K562 (cell line): ENCODE data around the gene RNF181. TPM values are rescaled to one million over a fixed set of nuclear protein-coding genes. Genes with fewer than 3 reads are reported as not detected.

ENCODE experiments used
- ATF7 ChIP-seq: fragments of 450-650 bp; IDR thresholded peaks from 2 replicates; pipeline ENCODE4 v1.7.1; 2014; ENCODE audit warnings: mild to moderate bottlenecking, moderate library complexity
- CREM ChIP-seq: IDR thresholded peaks from 2 replicates; pipeline ENCODE4 v1.6.1; 2014; ENCODE audit warnings: antibody characterized with exemption, low read depth
- ERF ChIP-seq: fragments of 450-650 bp; formaldehyde crosslinking; IDR thresholded peaks from 2 replicates; pipeline ENCODE4 v1.4.0; 2020; ENCODE audit warnings: mild to moderate bottlenecking, mixed read lengths
- ESRRA ChIP-seq: fragments of 450-650 bp; IDR thresholded peaks from 2 replicates; pipeline ENCODE4 v1.6.1; 2014; ENCODE audit warnings: low read depth, mild to moderate bottlenecking, moderate library complexity, borderline replicate concordance
- FUS ChIP-seq: fragments of 200-400 bp; formaldehyde crosslinking; optimal IDR thresholded peaks from 2 replicates; pipeline ENCODE3; 2017; ENCODE audit warnings: low read depth, low read length
- GABPA ChIP-seq: fragments of 200-800 bp; sonication (Bioruptor generic); conservative IDR thresholded peaks from 2 replicates; pipeline ENCODE4 v1.6.1; 2016; ENCODE audit warnings: low read depth, missing genetic modification characterization, missing compliant biosample characterization
- KLF1 ChIP-seq: fragments of 450-650 bp; IDR thresholded peaks from 2 replicates; pipeline ENCODE4 v1.6.1; 2016; ENCODE audit warnings: missing genetic modification characterization, missing compliant biosample characterization
- KLF13 ChIP-seq: fragments of 450-650 bp; IDR thresholded peaks from 2 replicates; pipeline ENCODE4 v1.6.1; 2016; ENCODE audit warnings: missing genetic modification characterization, low read depth, mild to moderate bottlenecking, missing compliant biosample characterization, moderate library complexity, borderline replicate concordance
- MXI1 ChIP-seq: IDR thresholded peaks from 2 replicates; pipeline ENCODE4 v1.6.1; 2011; ENCODE audit warnings: low read depth, mild to moderate bottlenecking, improper control_type of control experiment, low read length
- THRAP3 ChIP-seq: fragments of 450-650 bp; IDR thresholded peaks from 2 replicates; pipeline ENCODE4 v1.6.1; 2016; ENCODE audit warnings: mild to moderate bottlenecking, inconsistent platforms, borderline replicate concordance
- YY1 ChIP-seq, 3 experiments: IDR thresholded peaks; 2 replicates each; pipeline ENCODE4 v1.6.1; 2011; ENCODE audit warnings: low read length in 2 of 3, mild to moderate bottlenecking in 2 of 3, moderate library complexity in 2 of 3, borderline replicate concordance in 1 of 3, control low read depth in 1 of 3, low read depth in 1 of 3; ENCODE audit not compliant: insufficient read depth in 3 of 3, insufficient replicate concordance in 2 of 3, control insufficient read depth in 1 of 3, insufficient read length in 1 of 3; ENCODE audit errors: extremely low read depth in 1 of 3
- ZBTB7A ChIP-seq: IDR thresholded peaks from 2 replicates; pipeline ENCODE4 v1.6.1; 2011; ENCODE audit warnings: low read depth, mild to moderate bottlenecking, low read length, moderate library complexity, borderline replicate concordance; ENCODE audit not compliant: control insufficient read depth
- ZHX1 ChIP-seq: fragments of 150-350 bp; conservative IDR thresholded peaks from 2 replicates; pipeline ENCODE4 v1.6.1; 2014; ENCODE audit warnings: low read length
- ZNF668 ChIP-seq: fragments of 250-450 bp; sonication (Bioruptor Pico); IDR thresholded peaks from 2 replicates; pipeline ENCODE4 v1.8.0; 2022; ENCODE audit warnings: mild to moderate bottlenecking, inconsistent platforms
- polyA plus RNA-seq, 8 experiments: library from polyadenylated mRNA; depleted of rRNA in 4 of 8; stranded (reverse) in 5 of 8; unstranded in 3 of 8; fragments of >200 nt; fragmentation: Nextera tagmentation in 2 of 8; fragmentation: Illumina TruSeq in 1 of 8; extraction: Ambion mirVana in 2 of 8; extraction: Trizol in 1 of 8; gene quantifications; 2 replicates each; pipeline versions ENCODE4 v1.2.1 to v1.2.3, GENCODE V29; 2011 to 2014; ENCODE audit warnings: inconsistent platforms in 1 of 8, missing spikeins in 1 of 8
- total RNA-seq, 7 experiments: library from RNA; depleted of rRNA in 6 of 7; stranded (reverse); fragments of >200 nt in 6 of 7; fragmentation: Illumina TruSeq in 2 of 7; extraction: Trizol in 2 of 7; gene quantifications; 2 replicates each; pipeline versions ENCODE4 v1.2.1 to v1.2.3, GENCODE V29; 2011 to 2021; ENCODE audit warnings: low replicate concordance in 1 of 7
- TF ChIP-seq, protein P1 (sequence below), 2 experiments: IDR thresholded peaks; 2 replicates each; pipeline ENCODE4 v1.6.1; 2012; ENCODE audit warnings: improper control_type of control experiment in 2 of 2, low read depth in 2 of 2, low read length in 2 of 2, borderline replicate concordance in 1 of 2
- TF ChIP-seq, protein P2 (sequence below): IDR thresholded peaks from 2 replicates; pipeline ENCODE4 v1.6.1; 2016; ENCODE audit warnings: missing genetic modification characterization, missing compliant biosample characterization
- TF ChIP-seq, protein P3 (sequence below), 2 experiments: IDR thresholded peaks; 2 replicates each; pipeline ENCODE4 v1.6.1; 2011; ENCODE audit warnings: borderline replicate concordance in 1 of 2, control low read depth in 1 of 2, low read depth in 1 of 2, low read length in 1 of 2, mild to moderate bottlenecking in 1 of 2, mixed read lengths in 1 of 2, moderate library complexity in 1 of 2; ENCODE audit not compliant: insufficient read depth in 1 of 2, insufficient read length in 1 of 2, poor library complexity in 1 of 2, severe bottlenecking in 1 of 2; ENCODE audit errors: extremely low read depth in 1 of 2

Gene RNF181
- total and polyA plus RNA-seq, 9 of the 15 experiments (the other 6 are each of a cell fraction or from before 2014, with no cell fraction given) = 139 to 492 (median 253) TPM

- TF ChIP-seq, protein P1, sequence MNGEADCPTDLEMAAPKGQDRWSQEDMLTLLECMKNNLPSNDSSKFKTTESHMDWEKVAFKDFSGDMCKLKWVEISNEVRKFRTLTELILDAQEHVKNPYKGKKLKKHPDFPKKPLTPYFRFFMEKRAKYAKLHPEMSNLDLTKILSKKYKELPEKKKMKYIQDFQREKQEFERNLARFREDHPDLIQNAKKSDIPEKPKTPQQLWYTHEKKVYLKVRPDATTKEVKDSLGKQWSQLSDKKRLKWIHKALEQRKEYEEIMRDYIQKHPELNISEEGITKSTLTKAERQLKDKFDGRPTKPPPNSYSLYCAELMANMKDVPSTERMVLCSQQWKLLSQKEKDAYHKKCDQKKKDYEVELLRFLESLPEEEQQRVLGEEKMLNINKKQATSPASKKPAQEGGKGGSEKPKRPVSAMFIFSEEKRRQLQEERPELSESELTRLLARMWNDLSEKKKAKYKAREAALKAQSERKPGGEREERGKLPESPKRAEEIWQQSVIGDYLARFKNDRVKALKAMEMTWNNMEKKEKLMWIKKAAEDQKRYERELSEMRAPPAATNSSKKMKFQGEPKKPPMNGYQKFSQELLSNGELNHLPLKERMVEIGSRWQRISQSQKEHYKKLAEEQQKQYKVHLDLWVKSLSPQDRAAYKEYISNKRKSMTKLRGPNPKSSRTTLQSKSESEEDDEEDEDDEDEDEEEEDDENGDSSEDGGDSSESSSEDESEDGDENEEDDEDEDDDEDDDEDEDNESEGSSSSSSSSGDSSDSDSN (IDR thresholded peaks at IDR 0.05; ENCODE audit: borderline replicate concordance in 1 of 2, low read depth in 2 of 2, low read length in 2 of 2) = peak; percentile 33 to 83; a peak in 2 of 4 replicates
- peak; percentile 67; the same call in 1 of the 2 replicates for TF ChIP-seq ZBTB7A
- TF ChIP-seq, protein P2, sequence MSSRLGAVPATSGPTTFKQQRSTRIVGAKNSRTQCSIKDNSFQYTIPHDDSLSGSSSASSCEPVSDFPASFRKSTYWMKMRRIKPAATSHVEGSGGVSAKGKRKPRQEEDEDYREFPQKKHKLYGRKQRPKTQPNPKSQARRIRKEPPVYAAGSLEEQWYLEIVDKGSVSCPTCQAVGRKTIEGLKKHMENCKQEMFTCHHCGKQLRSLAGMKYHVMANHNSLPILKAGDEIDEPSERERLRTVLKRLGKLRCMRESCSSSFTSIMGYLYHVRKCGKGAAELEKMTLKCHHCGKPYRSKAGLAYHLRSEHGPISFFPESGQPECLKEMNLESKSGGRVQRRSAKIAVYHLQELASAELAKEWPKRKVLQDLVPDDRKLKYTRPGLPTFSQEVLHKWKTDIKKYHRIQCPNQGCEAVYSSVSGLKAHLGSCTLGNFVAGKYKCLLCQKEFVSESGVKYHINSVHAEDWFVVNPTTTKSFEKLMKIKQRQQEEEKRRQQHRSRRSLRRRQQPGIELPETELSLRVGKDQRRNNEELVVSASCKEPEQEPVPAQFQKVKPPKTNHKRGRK (tag) = no peak
- TF ChIP-seq ATF7 = peak; percentile 78
- TF ChIP-seq, protein P3, sequence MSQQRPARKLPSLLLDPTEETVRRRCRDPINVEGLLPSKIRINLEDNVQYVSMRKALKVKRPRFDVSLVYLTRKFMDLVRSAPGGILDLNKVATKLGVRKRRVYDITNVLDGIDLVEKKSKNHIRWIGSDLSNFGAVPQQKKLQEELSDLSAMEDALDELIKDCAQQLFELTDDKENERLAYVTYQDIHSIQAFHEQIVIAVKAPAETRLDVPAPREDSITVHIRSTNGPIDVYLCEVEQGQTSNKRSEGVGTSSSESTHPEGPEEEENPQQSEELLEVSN (IDR thresholded peaks at IDR 0.05; ENCODE audit: borderline replicate concordance in 1 of 2, extremely low read depth in 1 of 2, insufficient read depth in 1 of 2, insufficient read length in 1 of 2, low read depth in 1 of 2, low read length in 1 of 2, poor library complexity in 1 of 2, severe bottlenecking in 1 of 2) = peak; percentile 17 to 39
- peak; percentile 95 for TF ChIP-seq CREM
- peak; percentile 97 for TF ChIP-seq KLF13
- 0 out of 2 replicates have a peak, but pooled peaks have one; percentile 60 for TF ChIP-seq ZNF668 (CRISPR knock-in tag)
- TF ChIP-seq GABPA (tag) = peak; percentile 53
- TF ChIP-seq ESRRA = peak; percentile 41; the same call in 1 of the 2 replicates
- TF ChIP-seq ERF (CRISPR knock-in tag) = 0 out of 2 replicates have a peak, but pooled peaks have one; percentile 76
- TF ChIP-seq YY1 (IDR thresholded peaks at IDR 0.05; ENCODE audit: borderline replicate concordance in 1 of 3, control insufficient read depth in 1 of 3, extremely low read depth in 1 of 3, insufficient read depth in 3 of 3, insufficient read length in 1 of 3, insufficient replicate concordance in 2 of 3, low read depth in 1 of 3, low read length in 2 of 3) = peak in 1 of 3 experiments; percentile 32
- TF ChIP-seq FUS = peak; percentile 90
- TF ChIP-seq THRAP3 = no peak
- TF ChIP-seq KLF1 (tag) = 0 out of 2 replicates have a peak, but pooled peaks have one; percentile 55
- no peak for TF ChIP-seq ZHX1
- peak; percentile 93 for TF ChIP-seq MXI1
These were observed 7.1 kb downstream of the RNF181 start, which contains the start of gene TMEM150A (continued) for GRCh38 chr2:85602476-85603234.
